Endothelial cell of umbilical vein (primary cell): ENCODE measurements around the gene COL15A1.

Experiments used
- EZH2 ChIP-seq: IDR thresholded peaks from 2 replicates; pipeline ENCODE4 v1.6.1; 2012; ENCODE audit warnings: borderline replicate concordance, low read depth, mild to moderate bottlenecking, moderate library complexity, low read length, inconsistent platforms; ENCODE audit not compliant: severe bottlenecking
- MYC ChIP-seq: IDR thresholded peaks from one replicate; pipeline ENCODE4 v1.6.1; 2011; ENCODE audit warnings: mild to moderate bottlenecking, low read depth, low read length
- TF ChIP-seq, protein P1 (sequence below), 2 donors: IDR thresholded peaks; 1 replicate in 1 of 2; 2 replicates in 1 of 2; pipeline ENCODE4 v1.5.1; 2011; ENCODE audit warnings: low read length in 2 of 2, mild to moderate bottlenecking in 2 of 2, moderate library complexity in 2 of 2, control low read depth in 1 of 2, inconsistent platforms in 1 of 2, low read depth in 1 of 2; ENCODE audit not compliant: insufficient read depth in 1 of 2; ENCODE audit errors: extremely low read depth in 1 of 2

DNA sequence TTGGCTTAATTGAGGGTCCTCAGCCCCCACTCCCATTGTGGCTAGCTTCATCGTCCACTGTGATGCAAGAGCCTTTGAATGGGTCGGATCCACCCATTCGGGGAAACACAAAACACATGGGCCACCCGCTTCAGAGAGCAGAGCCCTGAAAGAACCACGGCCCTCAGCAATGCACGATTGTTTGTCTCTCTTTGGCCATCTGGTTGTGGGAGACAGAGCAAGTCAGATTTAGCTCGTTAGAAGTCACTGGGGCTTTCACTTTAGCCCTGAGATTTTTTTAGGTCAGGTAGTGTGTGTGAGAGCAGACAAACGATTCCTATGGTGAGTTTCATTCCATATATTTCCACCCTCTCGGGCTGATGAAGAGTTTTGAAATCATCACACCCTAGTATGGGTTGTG, 12.9 kb upstream of the COL15A1 start:
- TF ChIP-seq, protein P1, sequence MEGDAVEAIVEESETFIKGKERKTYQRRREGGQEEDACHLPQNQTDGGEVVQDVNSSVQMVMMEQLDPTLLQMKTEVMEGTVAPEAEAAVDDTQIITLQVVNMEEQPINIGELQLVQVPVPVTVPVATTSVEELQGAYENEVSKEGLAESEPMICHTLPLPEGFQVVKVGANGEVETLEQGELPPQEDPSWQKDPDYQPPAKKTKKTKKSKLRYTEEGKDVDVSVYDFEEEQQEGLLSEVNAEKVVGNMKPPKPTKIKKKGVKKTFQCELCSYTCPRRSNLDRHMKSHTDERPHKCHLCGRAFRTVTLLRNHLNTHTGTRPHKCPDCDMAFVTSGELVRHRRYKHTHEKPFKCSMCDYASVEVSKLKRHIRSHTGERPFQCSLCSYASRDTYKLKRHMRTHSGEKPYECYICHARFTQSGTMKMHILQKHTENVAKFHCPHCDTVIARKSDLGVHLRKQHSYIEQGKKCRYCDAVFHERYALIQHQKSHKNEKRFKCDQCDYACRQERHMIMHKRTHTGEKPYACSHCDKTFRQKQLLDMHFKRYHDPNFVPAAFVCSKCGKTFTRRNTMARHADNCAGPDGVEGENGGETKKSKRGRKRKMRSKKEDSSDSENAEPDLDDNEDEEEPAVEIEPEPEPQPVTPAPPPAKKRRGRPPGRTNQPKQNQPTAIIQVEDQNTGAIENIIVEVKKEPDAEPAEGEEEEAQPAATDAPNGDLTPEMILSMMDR (IDR thresholded peaks at IDR 0.05; ENCODE audit: extremely low read depth in 1 of 2, insufficient read depth in 1 of 2, low read depth in 1 of 2, low read length in 2 of 2) = no peak
- TF ChIP-seq MYC = no peak
- no peak for TF ChIP-seq EZH2
